ENCODE measurements around the gene IQGAP2.

The IQGAP2 gene

DNA sequence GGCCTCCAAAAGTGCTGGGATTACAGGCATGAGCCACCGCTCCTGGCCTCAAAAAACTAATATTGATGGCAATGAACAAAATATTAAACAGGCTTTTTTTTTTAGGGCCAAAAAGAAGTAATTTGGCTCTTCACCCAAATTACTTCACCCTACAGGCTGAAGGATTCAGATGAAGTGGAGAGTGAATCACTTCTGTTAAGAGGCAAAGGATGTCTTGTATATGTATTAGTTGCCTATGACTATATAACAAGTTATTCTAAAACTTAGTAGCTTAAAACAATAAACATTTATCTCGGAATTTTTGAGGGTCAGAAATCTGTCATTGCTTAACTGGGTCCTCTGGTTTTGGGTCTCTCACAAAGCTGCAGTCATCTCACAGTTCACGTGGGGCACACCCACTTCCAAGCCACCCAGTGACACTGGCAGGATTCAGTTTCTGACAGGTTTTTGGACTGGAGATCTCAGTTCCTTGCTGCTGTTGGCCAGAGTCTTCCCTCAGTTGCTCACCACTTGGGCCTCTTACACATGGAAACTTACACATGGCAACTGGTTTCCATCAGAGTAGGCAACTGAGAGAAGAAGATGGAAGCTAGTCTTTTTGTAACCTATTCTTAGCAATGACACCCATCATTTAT lies 66.7 kb downstream of the IQGAP2 start:
- H3K36me3 ChIP-seq (ENCODE audit: control insufficient read depth in 2 of 2, insufficient read depth in 1 of 2, low read length in 2 of 2), result no peaks in the 10 kb centered on the region
- no peak overlapping the region for H3K4me3 ChIP-seq (ENCODE audit: low read depth, low read length)
- ChIA-PET POLR2A (interaction anchor here (0.8 kb wide), 1 partner anchor 17 kb away, joined by 4 read pairs; no protein-coding TSS in a partner anchor), CTCF (no interaction called here)
- no peaks in the 10 kb centered on the region for H3K9me3 ChIP-seq (ENCODE audit: control insufficient read depth, insufficient read depth, low read depth, low read length)
- no peak overlapping the region for H3K27ac ChIP-seq (ENCODE audit: extremely low read depth, low read depth, low read length)
- no peaks in the 10 kb centered on the region for H3K4me1 ChIP-seq (ENCODE audit: control insufficient read depth, insufficient read depth, low read length)
- TF ChIP-seq, protein P1, sequence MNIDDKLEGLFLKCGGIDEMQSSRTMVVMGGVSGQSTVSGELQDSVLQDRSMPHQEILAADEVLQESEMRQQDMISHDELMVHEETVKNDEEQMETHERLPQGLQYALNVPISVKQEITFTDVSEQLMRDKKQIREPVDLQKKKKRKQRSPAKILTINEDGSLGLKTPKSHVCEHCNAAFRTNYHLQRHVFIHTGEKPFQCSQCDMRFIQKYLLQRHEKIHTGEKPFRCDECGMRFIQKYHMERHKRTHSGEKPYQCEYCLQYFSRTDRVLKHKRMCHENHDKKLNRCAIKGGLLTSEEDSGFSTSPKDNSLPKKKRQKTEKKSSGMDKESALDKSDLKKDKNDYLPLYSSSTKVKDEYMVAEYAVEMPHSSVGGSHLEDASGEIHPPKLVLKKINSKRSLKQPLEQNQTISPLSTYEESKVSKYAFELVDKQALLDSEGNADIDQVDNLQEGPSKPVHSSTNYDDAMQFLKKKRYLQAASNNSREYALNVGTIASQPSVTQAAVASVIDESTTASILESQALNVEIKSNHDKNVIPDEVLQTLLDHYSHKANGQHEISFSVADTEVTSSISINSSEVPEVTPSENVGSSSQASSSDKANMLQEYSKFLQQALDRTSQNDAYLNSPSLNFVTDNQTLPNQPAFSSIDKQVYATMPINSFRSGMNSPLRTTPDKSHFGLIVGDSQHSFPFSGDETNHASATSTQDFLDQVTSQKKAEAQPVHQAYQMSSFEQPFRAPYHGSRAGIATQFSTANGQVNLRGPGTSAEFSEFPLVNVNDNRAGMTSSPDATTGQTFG (tag by site-specific recombination; IDR thresholded peaks at IDR 0.05; ENCODE audit: borderline replicate concordance), result no peak
- no peak for TF ChIP-seq EGR2 (tag by site-specific recombination; IDR thresholded peaks at IDR 0.05; ENCODE audit: low read depth)
- no peak for TF ChIP-seq ZNF473 (tag by site-specific recombination; IDR thresholded peaks at IDR 0.05)
- no peak for TF ChIP-seq HOXD13 (CRISPR knock-in tag; IDR thresholded peaks at IDR 0.05; ENCODE audit: borderline replicate concordance)
- no peak for TF ChIP-seq ZBTB44 (tag by site-specific recombination; IDR thresholded peaks at IDR 0.05)
- TF ChIP-seq ZNF610 (tag by site-specific recombination; IDR thresholded peaks at IDR 0.05; ENCODE audit: borderline replicate concordance), result no peak
- TF ChIP-seq SCRT2 (tag by site-specific recombination; IDR thresholded peaks at IDR 0.05), result no peak

GRCh38 chr5:76470976-76471375 lies 67.9 kb downstream of the IQGAP2 start:
- no peak overlapping the region for H3K4me3 ChIP-seq (ENCODE audit: low read depth, low read length)
- ChIA-PET POLR2A (no interaction called here), CTCF (interaction anchor here (0.6 kb wide), 2 partner anchors 12 to 343 kb away, joined by 3 to 4 read pairs; no protein-coding TSS in a partner anchor)
- H3K9me3 ChIP-seq (ENCODE audit: control insufficient read depth, insufficient read depth, low read depth, low read length), result no peaks in the 10 kb centered on the region
- H3K36me3 ChIP-seq (ENCODE audit: control insufficient read depth in 2 of 2, insufficient read depth in 1 of 2, low read length in 2 of 2), result no peaks in the 10 kb centered on the region
- peaks cover under 1% of the 10 kb centered on the region; the same call in 1 of the 2 replicates for H3K4me1 ChIP-seq (ENCODE audit: control insufficient read depth, insufficient read depth, low read length)
- H3K27ac ChIP-seq (ENCODE audit: extremely low read depth, low read depth, low read length), result no peak overlapping the region
- TF ChIP-seq PATZ1 (tag by site-specific recombination; IDR thresholded peaks at IDR 0.05) (no peak), ZNF211 (tag by site-specific recombination; IDR thresholded peaks at IDR 0.05; ENCODE audit: low read depth) (no peak), ZNF341 (tag by site-specific recombination; IDR thresholded peaks at IDR 0.05; ENCODE audit: low read depth) (no peak), ZNF449 (tag by site-specific recombination; IDR thresholded peaks at IDR 0.05) (no peak), ZNF558 (tag by site-specific recombination; IDR thresholded peaks at IDR 0.05) (no peak), ZSCAN16 (tag by site-specific recombination; IDR thresholded peaks at IDR 0.05) (no peak), ZNF529 (tag by site-specific recombination; IDR thresholded peaks at IDR 0.05; ENCODE audit: insufficient replicate concordance) (no peak), ZNF214 (tag by site-specific recombination; IDR thresholded peaks at IDR 0.05; ENCODE audit: borderline replicate concordance) (no peak), SCRT1 (tag by site-specific recombination; IDR thresholded peaks at IDR 0.05; ENCODE audit: borderline replicate concordance) (no peak), ZNF785 (tag by site-specific recombination; IDR thresholded peaks at IDR 0.05) (no peak), ZNF324 (tag by site-specific recombination; IDR thresholded peaks at IDR 0.05) (no peak), INSM2 (tag by site-specific recombination; IDR thresholded peaks at IDR 0.05) (no peak), ZNF132 (tag by site-specific recombination; IDR thresholded peaks at IDR 0.05; ENCODE audit: borderline replicate concordance) (no peak)
- TF ChIP-seq, protein P2, sequence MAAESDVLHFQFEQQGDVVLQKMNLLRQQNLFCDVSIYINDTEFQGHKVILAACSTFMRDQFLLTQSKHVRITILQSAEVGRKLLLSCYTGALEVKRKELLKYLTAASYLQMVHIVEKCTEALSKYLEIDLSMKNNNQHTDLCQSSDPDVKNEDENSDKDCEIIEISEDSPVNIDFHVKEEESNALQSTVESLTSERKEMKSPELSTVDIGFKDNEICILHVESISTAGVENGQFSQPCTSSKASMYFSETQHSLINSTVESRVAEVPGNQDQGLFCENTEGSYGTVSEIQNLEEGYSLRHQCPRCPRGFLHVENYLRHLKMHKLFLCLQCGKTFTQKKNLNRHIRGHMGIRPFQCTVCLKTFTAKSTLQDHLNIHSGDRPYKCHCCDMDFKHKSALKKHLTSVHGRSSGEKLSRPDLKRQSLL (tag by site-specific recombination; IDR thresholded peaks at IDR 0.05), result no peak
- TF ChIP-seq, protein P3, sequence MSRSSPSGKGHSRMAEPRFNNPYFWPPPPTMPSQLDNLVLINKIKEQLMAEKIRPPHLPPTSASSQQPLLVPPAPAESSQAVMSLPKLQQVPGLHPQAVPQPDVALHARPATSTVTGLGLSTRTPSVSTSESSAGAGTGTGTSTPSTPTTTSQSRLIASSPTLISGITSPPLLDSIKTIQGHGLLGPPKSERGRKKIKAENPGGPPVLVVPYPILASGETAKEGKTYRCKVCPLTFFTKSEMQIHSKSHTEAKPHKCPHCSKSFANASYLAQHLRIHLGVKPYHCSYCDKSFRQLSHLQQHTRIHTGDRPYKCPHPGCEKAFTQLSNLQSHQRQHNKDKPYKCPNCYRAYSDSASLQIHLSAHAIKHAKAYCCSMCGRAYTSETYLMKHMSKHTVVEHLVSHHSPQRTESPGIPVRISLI (tag by site-specific recombination; IDR thresholded peaks at IDR 0.05), result no peak

Data from HEK293 (cell line).